ENCODE results near the gene CREM.

DNA sequence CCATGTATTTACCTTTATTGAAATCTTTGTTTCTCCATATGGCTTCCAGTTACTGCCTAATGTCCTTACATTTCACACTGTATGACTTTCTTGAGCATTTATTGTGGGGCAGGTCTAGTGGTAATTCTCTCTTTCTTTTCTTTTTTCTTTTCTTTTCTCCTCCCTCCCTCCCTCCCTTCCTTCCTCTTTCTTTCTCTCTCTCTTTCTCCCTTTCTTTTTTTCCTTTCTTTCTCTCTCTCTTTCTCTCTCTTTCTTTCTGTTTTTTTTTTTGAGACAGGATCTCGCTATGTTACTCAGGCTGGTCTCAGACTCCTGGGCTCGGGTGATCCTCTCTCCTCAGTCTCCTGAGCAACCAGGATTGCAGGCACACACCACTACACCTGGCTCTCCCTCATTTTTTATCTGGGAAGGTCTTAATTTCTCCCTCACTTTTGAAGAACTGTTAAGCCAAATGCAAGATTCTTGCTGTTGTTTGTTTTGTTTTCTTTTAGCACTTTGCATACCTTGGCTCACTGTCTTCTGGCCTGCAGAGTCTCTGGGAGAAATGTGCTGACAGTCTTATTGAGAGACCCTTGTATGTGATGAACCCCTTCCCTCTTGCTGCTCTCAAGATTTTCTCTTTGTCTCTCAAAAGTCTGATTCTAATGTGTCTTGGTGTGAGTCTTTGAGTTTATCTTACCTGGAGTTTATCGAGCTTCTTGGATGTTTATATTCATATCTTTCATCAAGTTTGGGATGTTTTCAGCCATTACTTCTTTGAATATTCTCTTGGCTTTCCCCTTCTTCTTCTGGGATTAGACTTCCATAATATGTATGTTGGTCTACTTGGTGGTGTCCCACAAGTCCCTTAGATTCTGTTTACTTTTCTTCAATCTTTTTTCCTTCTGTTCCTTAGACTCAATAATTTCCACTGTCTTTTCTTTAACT lies 130.7 kb downstream of the CREM start:
- TF ChIP-seq, protein P1, sequence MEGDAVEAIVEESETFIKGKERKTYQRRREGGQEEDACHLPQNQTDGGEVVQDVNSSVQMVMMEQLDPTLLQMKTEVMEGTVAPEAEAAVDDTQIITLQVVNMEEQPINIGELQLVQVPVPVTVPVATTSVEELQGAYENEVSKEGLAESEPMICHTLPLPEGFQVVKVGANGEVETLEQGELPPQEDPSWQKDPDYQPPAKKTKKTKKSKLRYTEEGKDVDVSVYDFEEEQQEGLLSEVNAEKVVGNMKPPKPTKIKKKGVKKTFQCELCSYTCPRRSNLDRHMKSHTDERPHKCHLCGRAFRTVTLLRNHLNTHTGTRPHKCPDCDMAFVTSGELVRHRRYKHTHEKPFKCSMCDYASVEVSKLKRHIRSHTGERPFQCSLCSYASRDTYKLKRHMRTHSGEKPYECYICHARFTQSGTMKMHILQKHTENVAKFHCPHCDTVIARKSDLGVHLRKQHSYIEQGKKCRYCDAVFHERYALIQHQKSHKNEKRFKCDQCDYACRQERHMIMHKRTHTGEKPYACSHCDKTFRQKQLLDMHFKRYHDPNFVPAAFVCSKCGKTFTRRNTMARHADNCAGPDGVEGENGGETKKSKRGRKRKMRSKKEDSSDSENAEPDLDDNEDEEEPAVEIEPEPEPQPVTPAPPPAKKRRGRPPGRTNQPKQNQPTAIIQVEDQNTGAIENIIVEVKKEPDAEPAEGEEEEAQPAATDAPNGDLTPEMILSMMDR (IDR thresholded peaks at IDR 0.05), result no peak
- TF ChIP-seq POLR2AphosphoS5 (IDR thresholded peaks at IDR 0.05), result no peak
- TF ChIP-seq EP300 (IDR thresholded peaks at IDR 0.05), result no peak
- TF ChIP-seq POLR2A (IDR thresholded peaks at IDR 0.05), result no peak
